ENCODE results near the gene TH. TPM values are rescaled to one million over a fixed set of nuclear protein-coding genes. Genes with fewer than 3 reads are reported as not detected.

The TH gene
- total and polyA plus RNA-seq, 2 donors (not counting 1 experiment from before 2014, with no cell fraction given) = not detected

DNA sequence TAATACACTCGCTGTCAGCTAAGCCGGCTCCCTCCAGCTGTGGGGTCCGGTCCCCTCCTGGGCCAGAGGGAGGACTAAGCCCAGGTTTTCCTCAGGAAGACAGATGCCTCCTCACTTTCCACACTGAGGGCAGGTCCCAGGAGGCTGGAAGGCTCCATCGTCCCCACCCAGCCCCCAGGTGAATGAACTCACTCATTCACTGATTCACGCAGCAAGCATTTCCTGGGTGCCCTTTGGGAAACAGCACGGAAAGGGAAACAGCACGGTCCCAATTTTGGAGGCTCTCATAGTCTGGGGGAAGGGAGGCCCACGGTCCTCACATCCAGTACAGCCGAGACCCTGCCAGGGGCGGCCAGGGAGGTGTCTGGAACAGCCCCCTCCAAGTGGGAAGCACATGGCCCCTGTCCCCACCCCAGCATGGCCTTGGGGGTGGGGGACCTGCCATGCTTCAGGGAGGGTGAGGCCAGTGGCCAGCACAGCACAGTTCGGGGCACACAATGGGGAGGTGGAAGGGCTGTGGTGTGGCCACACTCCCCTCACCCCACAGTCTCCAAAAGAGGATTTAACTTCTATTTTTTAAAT is 9.3 kb upstream of the TH start:
- no peak overlapping the region for H2AFZ ChIP-seq (ENCODE audit: insufficient read depth, low read depth, low read length, poor library complexity, severe bottlenecking)
- TF ChIP-seq, protein P1, sequence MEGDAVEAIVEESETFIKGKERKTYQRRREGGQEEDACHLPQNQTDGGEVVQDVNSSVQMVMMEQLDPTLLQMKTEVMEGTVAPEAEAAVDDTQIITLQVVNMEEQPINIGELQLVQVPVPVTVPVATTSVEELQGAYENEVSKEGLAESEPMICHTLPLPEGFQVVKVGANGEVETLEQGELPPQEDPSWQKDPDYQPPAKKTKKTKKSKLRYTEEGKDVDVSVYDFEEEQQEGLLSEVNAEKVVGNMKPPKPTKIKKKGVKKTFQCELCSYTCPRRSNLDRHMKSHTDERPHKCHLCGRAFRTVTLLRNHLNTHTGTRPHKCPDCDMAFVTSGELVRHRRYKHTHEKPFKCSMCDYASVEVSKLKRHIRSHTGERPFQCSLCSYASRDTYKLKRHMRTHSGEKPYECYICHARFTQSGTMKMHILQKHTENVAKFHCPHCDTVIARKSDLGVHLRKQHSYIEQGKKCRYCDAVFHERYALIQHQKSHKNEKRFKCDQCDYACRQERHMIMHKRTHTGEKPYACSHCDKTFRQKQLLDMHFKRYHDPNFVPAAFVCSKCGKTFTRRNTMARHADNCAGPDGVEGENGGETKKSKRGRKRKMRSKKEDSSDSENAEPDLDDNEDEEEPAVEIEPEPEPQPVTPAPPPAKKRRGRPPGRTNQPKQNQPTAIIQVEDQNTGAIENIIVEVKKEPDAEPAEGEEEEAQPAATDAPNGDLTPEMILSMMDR (IDR thresholded peaks at IDR 0.05) = no peak
- TF ChIP-seq EZH2 (IDR thresholded peaks at IDR 0.05; ENCODE audit: borderline replicate concordance, insufficient read depth, low read depth, low read length, poor library complexity, severe bottlenecking) = no peak
- no peaks in the 10 kb centered on the region for H3K4me1 ChIP-seq (ENCODE audit: control insufficient read depth in 2 of 2, insufficient read depth in 2 of 2, low read length in 2 of 2)
- no peak for DNase-seq
- no peak overlapping the region for H3K27ac ChIP-seq (ENCODE audit: low read length in 2 of 2)
- Mint-ChIP-seq H3K4me1 (no peaks in the 10 kb centered on the region), H3K4me3 (no peak overlapping the region), H3K27me3 (peaks cover 7% of the 10 kb centered on the region), H3K27ac (no peak overlapping the region), H3K9me3 (ENCODE audit: insufficient read depth) (no peaks in the 10 kb centered on the region)
- intact Hi-C loops (cut with micrococcal nuclease) = no loop called here
- H3K79me2 ChIP-seq (ENCODE audit: control insufficient read depth, insufficient read depth, low read length) = no peaks in the 10 kb centered on the region
- H3K36me3 ChIP-seq (replicated peaks in 1 of 2; ENCODE audit: control extremely low read depth in 1 of 2, control insufficient read depth in 1 of 2, extremely low read depth in 1 of 2, insufficient read depth in 2 of 2, low read length in 1 of 2) = no peaks in the 10 kb centered on the region
- CTCF ChIA-PET = interaction anchor here (1.0 kb wide), 1 partner anchor 240 kb away, joined by 3 read pairs; no protein-coding TSS in a partner anchor
- no peak overlapping the region for H3K4me2 ChIP-seq (replicated peaks; ENCODE audit: low read depth, low read length, poor library complexity, severe bottlenecking)
- WGBS (ENCODE audit: insufficient coverage) = 94% methylated on average over 7 of the region's 11 CpGs
- no peaks in the 10 kb centered on the region for H4K20me1 ChIP-seq (ENCODE audit: control insufficient read depth, insufficient read depth, low read length, poor library complexity, severe bottlenecking)
- no peak overlapping the region for H3K4me3 ChIP-seq (ENCODE audit: control extremely low read depth in 1 of 5, extremely low read depth in 1 of 5, insufficient read depth in 1 of 5, low read depth in 2 of 5, low read length in 4 of 5)
- H3K9me3 ChIP-seq (ENCODE audit: control extremely low read depth in 1 of 3, control insufficient read depth in 2 of 3, insufficient read depth in 1 of 3, low read length in 2 of 3) = peaks cover 0 to 3% (median 0%) of the 10 kb centered on the region in 3 donors
- POLR2A ChIA-PET = no interaction called here
- H3K27me3 ChIP-seq (replicated peaks in 1 of 4; ENCODE audit: control extremely low read depth in 1 of 4, control insufficient read depth in 3 of 4, insufficient read depth in 4 of 4, low read length in 3 of 4) = peaks cover 0 to 5% (median 0%) of the 10 kb centered on the region in 4 experiments
- H3K9ac ChIP-seq (ENCODE audit: low read length) = no peak overlapping the region
- ATAC-seq (ENCODE audit: low read depth) = no peak

DNA sequence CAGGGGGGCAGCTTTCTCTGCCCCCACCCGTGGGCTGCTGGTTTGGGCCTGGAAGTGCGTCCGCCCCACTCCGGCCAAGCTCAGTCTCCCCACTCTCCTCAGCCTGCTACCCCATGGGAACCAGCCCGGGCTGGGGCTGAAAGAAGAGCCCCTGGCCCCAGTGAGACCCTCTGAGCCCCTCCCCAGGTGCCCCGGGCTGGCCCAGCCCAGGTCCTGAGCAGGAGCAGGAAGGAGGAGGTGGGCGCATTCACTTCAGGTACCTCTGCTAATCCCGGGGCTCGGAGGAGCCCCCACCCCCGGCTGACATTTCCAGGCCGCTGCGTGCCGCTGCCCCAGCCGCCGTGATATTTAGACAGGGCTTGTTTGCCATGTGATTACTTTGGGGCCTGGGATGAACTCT is 8.7 kb upstream of the TH start:
- POLR2A ChIA-PET = no interaction called here

More for the DNA sequence above, 8.7 kb upstream of the TH start:
- no peak overlapping the region for H3K9ac ChIP-seq (ENCODE audit: low read length)
- no peaks in the 10 kb centered on the region for H4K20me1 ChIP-seq (ENCODE audit: control insufficient read depth, insufficient read depth, low read length, poor library complexity, severe bottlenecking)
- no peak for TF ChIP-seq EZH2 (IDR thresholded peaks at IDR 0.05; ENCODE audit: borderline replicate concordance, insufficient read depth, low read depth, low read length, poor library complexity, severe bottlenecking)
- TF ChIP-seq, protein P1 (IDR thresholded peaks at IDR 0.05) = no peak
- H3K4me3 ChIP-seq (ENCODE audit: control extremely low read depth in 1 of 5, extremely low read depth in 1 of 5, insufficient read depth in 1 of 5, low read depth in 2 of 5, low read length in 4 of 5) = no peak overlapping the region
- Mint-ChIP-seq H3K4me1 (no peaks in the 10 kb centered on the region), H3K4me3 (no peak overlapping the region), H3K9me3 (ENCODE audit: insufficient read depth) (no peaks in the 10 kb centered on the region), H3K27ac (no peak overlapping the region), H3K27me3 (peaks cover 7% of the 10 kb centered on the region)
- no peak for ATAC-seq (ENCODE audit: low read depth)
- H3K79me2 ChIP-seq (ENCODE audit: control insufficient read depth, insufficient read depth, low read length) = no peaks in the 10 kb centered on the region
- no peaks in the 10 kb centered on the region for H3K4me1 ChIP-seq (ENCODE audit: control insufficient read depth in 2 of 2, insufficient read depth in 2 of 2, low read length in 2 of 2)
- no peaks in the 10 kb centered on the region for H3K27me3 ChIP-seq (replicated peaks in 1 of 4; ENCODE audit: control extremely low read depth in 1 of 4, control insufficient read depth in 3 of 4, insufficient read depth in 4 of 4, low read length in 3 of 4)
- H3K9me3 ChIP-seq (ENCODE audit: control extremely low read depth in 1 of 3, control insufficient read depth in 2 of 3, insufficient read depth in 1 of 3, low read length in 2 of 3) = peaks cover 0 to 3% (median 0%) of the 10 kb centered on the region in 3 donors
- H3K27ac ChIP-seq (ENCODE audit: low read length in 2 of 2) = no peak overlapping the region
- CTCF ChIA-PET = interaction anchor here (1.0 kb wide), 1 partner anchor 240 kb away, joined by 3 read pairs; no protein-coding TSS in a partner anchor
- H3K36me3 ChIP-seq (replicated peaks in 1 of 2; ENCODE audit: control extremely low read depth in 1 of 2, control insufficient read depth in 1 of 2, extremely low read depth in 1 of 2, insufficient read depth in 2 of 2, low read length in 1 of 2) = no peaks in the 10 kb centered on the region
- 89% methylated on average over 13 of the region's 15 CpGs for WGBS (ENCODE audit: insufficient coverage)
- intact Hi-C loops (cut with micrococcal nuclease) = no loop called here
- no peak overlapping the region for H3K4me2 ChIP-seq (replicated peaks; ENCODE audit: low read depth, low read length, poor library complexity, severe bottlenecking)
- DNase-seq = no peak
- no peak overlapping the region for H2AFZ ChIP-seq (ENCODE audit: insufficient read depth, low read depth, low read length, poor library complexity, severe bottlenecking)
